ENCODE data around the gene FAM156A. TPM values are rescaled to one million over a fixed set of nuclear protein-coding genes. Genes with fewer than 3 reads are reported as not detected.

Gene FAM156A
- total RNA-seq, 1 experiment from 2014 or later, result 48.2 TPM

GRCh38 chrX:52983321-52984000 lies 25.1 kb upstream of the FAM156A start:
- CTCF ChIA-PET, result interaction anchor here (0.6 kb wide), 1 partner anchor 13 kb away, joined by 3 read pairs; no protein-coding TSS in a partner anchor
- intact Hi-C loops (cut with micrococcal nuclease; ENCODE audit: unreplicated experiment), result no loop called here
- BruUV-seq (replicated peaks), result no TSS peak
- TF ChIP-seq, protein P1, sequence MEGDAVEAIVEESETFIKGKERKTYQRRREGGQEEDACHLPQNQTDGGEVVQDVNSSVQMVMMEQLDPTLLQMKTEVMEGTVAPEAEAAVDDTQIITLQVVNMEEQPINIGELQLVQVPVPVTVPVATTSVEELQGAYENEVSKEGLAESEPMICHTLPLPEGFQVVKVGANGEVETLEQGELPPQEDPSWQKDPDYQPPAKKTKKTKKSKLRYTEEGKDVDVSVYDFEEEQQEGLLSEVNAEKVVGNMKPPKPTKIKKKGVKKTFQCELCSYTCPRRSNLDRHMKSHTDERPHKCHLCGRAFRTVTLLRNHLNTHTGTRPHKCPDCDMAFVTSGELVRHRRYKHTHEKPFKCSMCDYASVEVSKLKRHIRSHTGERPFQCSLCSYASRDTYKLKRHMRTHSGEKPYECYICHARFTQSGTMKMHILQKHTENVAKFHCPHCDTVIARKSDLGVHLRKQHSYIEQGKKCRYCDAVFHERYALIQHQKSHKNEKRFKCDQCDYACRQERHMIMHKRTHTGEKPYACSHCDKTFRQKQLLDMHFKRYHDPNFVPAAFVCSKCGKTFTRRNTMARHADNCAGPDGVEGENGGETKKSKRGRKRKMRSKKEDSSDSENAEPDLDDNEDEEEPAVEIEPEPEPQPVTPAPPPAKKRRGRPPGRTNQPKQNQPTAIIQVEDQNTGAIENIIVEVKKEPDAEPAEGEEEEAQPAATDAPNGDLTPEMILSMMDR (conservative IDR thresholded peaks at IDR 0.05; ENCODE audit: low read depth, low read length), result no peak
- no peak for TF ChIP-seq EZH2 (IDR thresholded peaks at IDR 0.05; ENCODE audit: borderline replicate concordance, low read depth, low read length, poor library complexity, severe bottlenecking)
- peaks cover 4% of the 10 kb centered on the region for H3K27me3 ChIP-seq (replicated peaks; ENCODE audit: insufficient read depth, low read depth, low read length, poor library complexity)
- H3K36me3 ChIP-seq (ENCODE audit: insufficient read depth, low read length, poor library complexity, severe bottlenecking), result no peaks in the 10 kb centered on the region
- POLR2A ChIA-PET (ENCODE audit: low non-redundant PET), result interaction anchor here (0.6 kb wide), 1 partner anchor 12 kb away, joined by 3 read pairs; no protein-coding TSS in a partner anchor
- no peak overlapping the region for H3K4me3 ChIP-seq (ENCODE audit: low read depth, low read length, poor library complexity, severe bottlenecking)
- no peaks in the 10 kb centered on the region for H3K9me3 ChIP-seq (ENCODE audit: low read depth, low read length, poor library complexity, severe bottlenecking)
- no peaks in the 10 kb centered on the region for H3K4me1 ChIP-seq (ENCODE audit: insufficient read depth, low read length, poor library complexity, severe bottlenecking)
- no peak for DNase-seq (ENCODE audit: low spot score)
- H3K27ac ChIP-seq (ENCODE audit: low read depth, low read length, poor library complexity, severe bottlenecking), result no peak overlapping the region

GRCh38 chrX:52979993-52980392 lies 21.7 kb upstream of the FAM156A start:
- BruUV-seq (replicated peaks), result no TSS peak
- intact Hi-C loops (cut with micrococcal nuclease; ENCODE audit: unreplicated experiment), result no loop called here
- ChIA-PET CTCF (no interaction called here), POLR2A (ENCODE audit: low non-redundant PET) (no interaction called here)
- TF ChIP-seq, protein P1 (conservative IDR thresholded peaks at IDR 0.05; ENCODE audit: low read depth, low read length), result no peak
- no peak for TF ChIP-seq EZH2 (IDR thresholded peaks at IDR 0.05; ENCODE audit: borderline replicate concordance, low read depth, low read length, poor library complexity, severe bottlenecking)
- no peaks in the 10 kb centered on the region for H3K4me1 ChIP-seq (ENCODE audit: insufficient read depth, low read length, poor library complexity, severe bottlenecking)
- no peaks in the 10 kb centered on the region for H3K27me3 ChIP-seq (replicated peaks; ENCODE audit: insufficient read depth, low read depth, low read length, poor library complexity)
- no peaks in the 10 kb centered on the region for H3K9me3 ChIP-seq (ENCODE audit: low read depth, low read length, poor library complexity, severe bottlenecking)
- no peak overlapping the region for H3K27ac ChIP-seq (ENCODE audit: low read depth, low read length, poor library complexity, severe bottlenecking)
- H3K36me3 ChIP-seq (ENCODE audit: insufficient read depth, low read length, poor library complexity, severe bottlenecking), result no peaks in the 10 kb centered on the region
- H3K4me3 ChIP-seq (ENCODE audit: low read depth, low read length, poor library complexity, severe bottlenecking), result no peak overlapping the region
- no peak for DNase-seq (ENCODE audit: low spot score)

DNA sequence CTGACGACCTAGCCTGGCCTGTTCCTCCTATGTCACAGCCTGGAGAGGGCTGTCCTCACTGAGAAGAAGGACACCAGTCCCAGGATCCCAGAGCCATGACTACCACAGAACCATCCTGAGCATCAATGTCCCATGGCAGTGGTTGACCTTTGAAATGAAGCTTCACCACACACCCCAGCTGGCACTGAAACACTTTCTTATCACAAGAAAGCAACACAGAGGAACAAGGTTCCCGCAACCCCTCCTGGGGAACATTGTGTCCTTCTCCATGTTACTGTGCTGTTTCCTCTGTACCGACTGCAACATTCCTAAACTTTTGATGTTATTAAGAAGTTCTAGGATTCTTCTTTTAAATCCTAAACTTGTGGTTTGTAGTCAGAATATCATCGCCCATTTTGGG lies 21.2 kb upstream of the FAM156A start:
- BruUV-seq (replicated peaks), result no TSS peak
- Histone ChIP-seq H3K4me1 (ENCODE audit: insufficient read depth, low read length, poor library complexity, severe bottlenecking) (no peaks in the 10 kb centered on the region), H3K27ac (ENCODE audit: low read depth, low read length, poor library complexity, severe bottlenecking) (no peak overlapping the region), H3K9me3 (ENCODE audit: low read depth, low read length, poor library complexity, severe bottlenecking) (no peaks in the 10 kb centered on the region), H3K4me3 (ENCODE audit: low read depth, low read length, poor library complexity, severe bottlenecking) (no peak overlapping the region), H3K27me3 (replicated peaks; ENCODE audit: insufficient read depth, low read depth, low read length, poor library complexity) (no peaks in the 10 kb centered on the region), H3K36me3 (ENCODE audit: insufficient read depth, low read length, poor library complexity, severe bottlenecking) (no peaks in the 10 kb centered on the region)
- DNase-seq (ENCODE audit: low spot score), result no peak
- intact Hi-C loops (cut with micrococcal nuclease; ENCODE audit: unreplicated experiment), result no loop called here
- POLR2A ChIA-PET (ENCODE audit: low non-redundant PET), result no interaction called here
- CTCF ChIA-PET, result no interaction called here
- TF ChIP-seq EZH2 (IDR thresholded peaks at IDR 0.05; ENCODE audit: borderline replicate concordance, low read depth, low read length, poor library complexity, severe bottlenecking), result no peak
- TF ChIP-seq, protein P1 (conservative IDR thresholded peaks at IDR 0.05; ENCODE audit: low read depth, low read length), result no peak
